Cortex of kidney (tissue), 1 donor: ENCODE results near the gene PCBD1.

Source experiments
- DNase-seq: peaks from one replicate; lab custom pipeline; 2025; lab: John Stamatoyannopoulos, UW

PCBD1 gene

GRCh38 chr10:70917635-70918034, 29.3 kb upstream of the PCBD1 start:
- DNase-seq: no peak

- no peak for DNase-seq
Measured at GRCh38 chr10:70917226-70917625, 28.9 kb upstream of the PCBD1 start.

DNA sequence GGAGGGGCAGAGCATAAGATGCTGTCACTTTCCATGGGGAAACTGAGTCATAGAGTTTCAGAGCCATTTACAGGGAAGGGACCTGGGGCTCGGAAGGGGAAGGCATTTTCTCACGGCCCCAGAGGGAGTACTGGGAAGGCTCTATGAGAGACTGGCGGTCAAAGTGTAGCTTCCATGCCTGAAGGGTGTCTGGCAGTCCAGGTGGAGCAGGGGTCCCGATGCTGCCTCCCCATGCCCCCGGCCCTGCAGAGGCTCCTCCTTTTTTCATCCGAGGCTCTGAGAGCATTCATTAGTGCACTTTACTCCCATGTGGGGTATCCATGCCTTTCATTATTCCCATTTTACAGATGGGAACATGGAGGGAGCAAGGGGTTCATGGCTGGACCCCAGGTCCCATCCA, 27.9 kb upstream of the PCBD1 start:
- DNase-seq: no peak

DNA sequence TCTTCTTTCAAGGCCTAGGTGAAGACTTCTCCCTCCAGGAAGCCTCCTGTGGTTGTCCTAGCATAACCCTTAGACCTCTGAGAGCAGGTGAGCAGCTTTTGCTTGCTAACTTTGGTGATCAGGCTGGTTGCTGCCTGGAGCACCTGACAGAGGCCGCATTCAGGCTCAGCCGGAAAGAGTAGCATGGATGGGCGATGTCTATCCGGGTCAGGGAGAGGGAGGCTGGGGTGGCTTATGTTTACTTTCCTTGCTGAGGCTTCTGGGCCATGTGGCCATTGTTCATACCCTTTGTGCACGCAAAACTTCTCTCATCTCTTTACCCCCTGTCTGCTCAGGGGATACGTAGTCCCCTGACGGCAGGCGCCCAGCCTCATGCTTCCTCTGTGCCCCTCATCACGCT, 27.4 kb upstream of the PCBD1 start:
- no peak for DNase-seq

DNA sequence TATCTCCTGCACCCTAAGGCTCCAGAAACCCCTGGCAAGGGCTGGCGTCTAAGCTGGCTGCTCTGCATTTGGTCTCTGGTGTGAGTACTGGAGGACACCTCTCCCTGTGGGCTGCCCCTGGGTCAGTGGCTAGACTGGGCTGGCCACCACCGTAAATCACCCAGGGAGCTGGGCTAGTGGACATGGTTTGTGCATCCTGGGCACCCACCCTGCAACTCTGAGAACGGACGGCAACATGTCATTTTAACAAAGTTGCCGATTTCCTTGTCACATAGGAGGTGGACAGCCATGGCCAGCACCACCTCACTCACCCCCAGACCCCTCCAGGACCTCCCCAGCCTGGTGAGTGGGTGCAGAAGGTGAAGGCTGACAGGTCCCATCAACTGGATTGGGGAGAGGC, 26.8 kb upstream of the PCBD1 start:
- DNase-seq: no peak

DNA sequence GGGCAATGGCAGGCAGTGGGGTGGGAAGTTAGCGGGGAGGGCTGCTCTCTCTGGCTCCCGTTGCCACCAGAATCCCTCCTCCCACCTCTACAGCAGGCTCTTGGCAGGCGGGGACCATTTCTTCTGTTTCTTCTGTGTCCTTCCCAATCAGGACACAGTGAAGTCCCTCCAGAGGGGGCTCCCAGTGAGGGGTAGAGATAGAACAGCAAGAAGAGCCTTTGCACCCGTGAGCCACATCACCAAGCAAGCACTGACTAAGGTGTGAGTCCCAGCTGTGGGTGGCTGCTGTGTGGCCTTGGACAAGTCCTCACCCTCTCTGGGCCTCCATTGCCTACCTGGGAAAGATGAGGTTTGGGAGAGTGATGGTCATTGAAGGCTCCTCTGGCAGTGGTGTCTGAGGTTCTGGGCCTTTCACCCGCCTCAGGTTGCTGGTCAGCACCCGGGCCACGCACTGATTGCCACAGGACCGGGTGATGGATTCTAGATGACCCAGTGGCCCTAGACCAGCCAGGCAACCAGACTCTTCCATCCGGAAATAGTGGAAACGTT, 26.0 kb upstream of the PCBD1 start:
- DNase-seq: no peak

DNA sequence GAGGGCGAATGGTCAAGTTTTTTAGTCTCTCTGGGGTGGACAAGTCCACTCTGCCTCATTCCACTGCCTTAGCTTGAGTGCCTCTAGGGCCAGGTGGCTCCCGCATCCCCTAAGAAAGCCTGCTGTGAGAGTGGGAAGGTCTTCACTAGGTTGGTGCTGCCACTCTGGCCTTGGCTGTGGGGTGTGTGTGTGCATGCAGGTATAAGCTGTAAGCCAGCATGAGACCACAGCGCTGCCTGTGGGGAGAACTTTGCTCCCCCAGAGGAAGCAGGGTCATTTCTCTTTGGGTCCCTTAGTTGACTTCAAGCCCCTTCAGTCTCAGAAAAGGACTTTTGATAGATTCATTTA, 25.5 kb upstream of the PCBD1 start:
- DNase-seq: no peak

DNA sequence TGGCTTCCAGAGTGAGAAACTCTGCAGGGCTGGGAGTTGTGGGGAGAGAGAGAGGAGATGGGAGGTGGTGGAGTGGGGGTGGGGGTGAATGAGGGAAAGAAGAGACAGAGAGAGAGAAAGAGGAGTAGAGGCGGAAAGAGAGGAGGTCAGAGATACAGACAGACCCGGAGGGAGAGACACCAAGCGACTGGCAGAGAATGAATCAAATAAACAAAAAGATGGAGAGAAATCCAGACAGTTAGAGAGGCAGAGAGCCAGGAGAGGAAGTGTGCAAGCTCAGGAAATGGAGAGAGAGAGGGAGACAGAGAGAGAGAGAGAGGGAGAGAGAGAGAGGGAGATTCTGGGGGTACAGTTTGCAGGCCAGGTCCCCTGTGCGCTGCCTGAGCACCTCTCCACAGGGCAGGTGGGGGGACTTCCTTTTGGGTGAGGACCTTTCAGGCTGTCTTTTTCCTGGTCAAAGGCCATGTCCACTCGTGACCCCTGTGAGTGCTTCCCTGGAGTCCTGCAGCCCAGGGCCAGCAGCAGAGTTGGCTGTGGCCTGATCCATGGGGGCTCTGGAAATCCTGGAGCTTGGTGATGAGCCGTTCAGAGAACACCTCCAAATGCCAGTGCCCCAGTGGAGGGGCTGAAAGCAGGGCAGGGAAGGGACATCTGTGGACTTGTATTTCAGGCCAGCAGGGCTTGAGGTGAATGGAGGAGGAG, 25.0 kb upstream of the PCBD1 start:
- no peak for DNase-seq

GRCh38 chr10:70912556-70912955, 24.2 kb upstream of the PCBD1 start:
- DNase-seq: no peak

DNA sequence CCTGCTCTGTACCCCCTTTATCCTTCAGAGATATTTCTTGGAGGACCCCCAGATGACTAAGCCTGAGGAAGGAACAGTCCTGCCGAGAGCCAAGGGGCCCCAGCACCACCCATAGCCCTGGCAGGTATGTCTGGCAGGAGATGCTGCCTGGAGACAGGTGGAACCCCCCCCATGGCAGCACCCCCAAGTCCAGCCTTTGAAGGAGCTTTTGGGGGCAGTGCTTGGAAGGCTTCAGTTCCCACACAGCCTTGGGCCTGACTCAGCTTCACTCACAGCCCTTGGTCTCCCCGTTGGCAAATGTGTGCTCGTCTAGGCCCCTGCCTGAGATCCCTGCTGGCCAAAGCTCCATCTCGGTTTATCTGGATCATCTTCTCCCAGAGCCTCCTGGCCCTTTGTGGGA, 23.0 kb upstream of the PCBD1 start:
- DNase-seq: no peak

- DNase-seq: no peak
Measured at GRCh38 chr10:70910486-70911341, 22.3 kb upstream of the PCBD1 start.

DNA sequence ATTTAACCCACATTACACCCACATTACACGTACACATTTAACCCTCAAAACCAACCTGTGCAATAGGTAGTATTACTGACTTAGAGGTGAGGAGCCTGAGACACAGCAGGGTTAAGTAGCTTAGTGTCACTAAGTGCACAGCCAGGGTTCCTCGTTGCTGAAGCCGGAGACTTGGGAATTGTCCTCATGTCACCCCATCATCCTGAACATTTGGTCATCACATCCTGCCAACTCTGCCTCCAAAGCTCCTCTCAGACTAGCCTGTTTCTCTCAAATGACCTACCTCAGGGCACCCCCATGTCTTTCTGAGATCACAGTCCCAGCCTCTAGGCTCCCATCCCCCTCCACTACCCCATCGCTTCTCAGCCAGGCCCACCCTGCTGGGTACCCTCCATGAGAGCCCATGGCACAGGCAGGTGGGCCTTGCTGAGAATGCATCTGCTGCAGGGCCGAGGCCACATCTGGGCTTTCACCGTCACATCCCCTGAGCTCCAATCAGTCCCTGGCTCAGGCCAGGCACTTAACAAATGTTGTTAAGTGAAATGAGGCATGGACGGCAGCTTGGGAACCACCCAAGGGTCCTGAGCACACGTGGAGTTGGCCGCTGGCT, 21.1 kb upstream of the PCBD1 start:
- DNase-seq: no peak

- no peak for DNase-seq
Measured at GRCh38 chr10:70908406-70909296, 20.3 kb upstream of the PCBD1 start.

GRCh38 chr10:70907637-70908405, 19.5 kb upstream of the PCBD1 start:
- no peak for DNase-seq

DNA sequence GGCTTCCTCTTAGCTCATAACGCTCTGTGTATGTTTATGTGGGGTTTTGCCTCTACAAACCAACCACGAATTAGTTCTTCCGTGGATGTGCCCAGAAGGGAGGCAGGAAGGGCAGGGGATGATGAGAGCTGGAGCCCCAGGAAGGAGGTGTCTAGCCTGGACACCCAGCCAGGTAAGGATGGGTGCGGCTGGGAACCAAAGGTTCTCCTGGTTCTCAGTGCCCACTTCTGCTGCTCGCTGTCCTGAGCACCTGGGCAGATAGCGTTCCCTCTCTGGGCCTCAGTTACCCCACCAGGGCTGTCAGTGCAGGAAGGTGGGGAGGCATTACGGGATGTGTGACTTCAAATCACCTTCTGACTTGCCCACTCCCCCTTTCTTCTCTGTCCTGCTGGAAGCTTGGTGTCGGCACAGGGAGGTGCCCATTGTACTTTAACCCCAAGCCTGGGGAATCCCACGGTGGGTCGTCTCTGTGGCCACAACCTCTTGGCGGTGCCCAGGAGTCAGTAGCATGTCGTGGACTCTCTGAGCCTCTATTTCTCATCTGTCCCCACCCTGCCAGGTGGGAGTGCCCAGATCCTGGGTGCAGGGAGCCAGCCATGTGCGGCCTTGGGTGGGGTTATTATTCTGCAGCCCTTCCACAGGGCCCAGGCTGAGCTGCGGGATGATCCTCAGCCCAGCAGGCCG, 18.7 kb upstream of the PCBD1 start:
- DNase-seq: no peak

DNA sequence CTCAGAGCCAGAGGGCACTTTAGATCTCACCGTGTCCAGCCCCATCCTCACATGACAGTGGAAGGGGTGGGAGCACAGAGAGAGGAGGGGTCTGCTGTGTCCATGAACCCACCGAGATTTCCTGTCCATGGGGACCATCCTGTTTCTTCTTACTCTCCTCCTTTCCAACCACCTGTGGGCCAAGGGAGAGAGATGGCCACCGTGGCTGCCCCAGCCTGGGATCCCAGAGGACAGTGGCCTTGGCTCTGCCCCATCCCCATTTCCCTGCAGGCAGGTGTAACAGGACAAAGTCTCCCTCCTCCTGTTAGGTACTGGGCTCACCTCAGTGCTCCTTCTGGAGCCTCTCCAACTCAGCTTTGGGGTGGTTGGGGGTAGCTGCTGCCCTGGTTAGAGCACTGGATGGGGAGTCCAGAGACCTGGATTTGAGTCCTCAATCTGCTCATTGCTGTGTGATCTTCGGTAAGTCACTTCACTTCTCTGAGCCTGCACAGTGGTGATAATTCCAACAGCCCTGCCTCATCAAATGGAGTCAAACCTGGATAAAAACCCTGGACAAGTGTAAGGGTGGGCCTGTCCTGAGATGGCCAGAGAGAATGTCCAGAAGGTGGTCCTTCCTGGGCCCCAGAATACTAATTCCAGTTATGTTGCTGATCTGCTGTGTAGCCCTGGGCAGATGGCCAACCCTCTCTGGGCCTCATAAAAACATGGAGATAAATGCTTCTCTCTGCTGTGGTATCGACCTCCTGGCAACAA, 17.8 kb upstream of the PCBD1 start:
- DNase-seq: no peak

DNA sequence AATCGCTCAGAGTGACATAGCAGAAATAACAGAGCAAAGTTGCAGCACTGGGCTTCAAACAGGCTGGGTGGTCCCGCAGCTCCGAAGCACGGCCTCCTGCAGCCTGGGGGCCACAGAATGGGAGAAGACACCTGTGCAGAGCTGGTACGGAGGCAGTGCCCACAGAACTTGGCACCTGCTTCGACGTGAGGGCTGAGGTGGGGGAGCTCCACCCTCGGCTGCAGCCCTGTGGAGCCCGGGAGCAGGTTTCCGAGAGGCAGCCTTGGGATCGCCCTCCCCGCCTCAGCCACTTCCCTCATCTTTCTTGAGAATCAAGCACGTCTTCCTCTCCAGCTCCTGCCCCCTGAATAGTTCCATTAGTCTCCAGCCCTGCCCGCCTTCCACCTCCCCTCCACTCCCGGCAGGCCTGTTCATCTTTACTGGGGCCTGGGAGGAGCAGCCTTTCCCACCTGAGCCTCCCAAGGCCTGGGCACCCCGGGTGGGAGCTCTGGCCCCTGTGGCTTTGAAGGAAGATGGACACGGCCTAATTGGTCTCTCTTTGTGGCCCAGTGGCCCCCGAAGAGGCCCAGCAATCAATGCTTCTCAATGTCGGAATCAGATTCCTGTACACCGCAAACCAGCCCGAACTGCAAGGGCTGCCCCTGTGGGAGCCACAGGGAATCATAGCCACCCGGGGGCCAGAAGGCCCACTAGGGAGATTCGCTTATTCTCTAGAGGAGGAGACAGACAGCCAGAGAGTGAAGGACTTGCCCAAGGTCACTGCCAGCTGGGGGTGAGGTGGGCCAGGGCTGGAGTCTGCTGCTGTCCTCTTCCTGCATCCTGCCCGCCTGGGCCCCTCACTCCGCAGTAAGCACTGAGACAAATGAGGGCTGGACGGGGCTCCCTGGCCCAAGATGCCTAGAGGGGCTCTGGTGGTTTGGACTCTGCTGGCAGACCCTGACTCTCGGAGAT, 17.0 kb upstream of the PCBD1 start:
- no peak for DNase-seq

- DNase-seq: no peak
Measured at GRCh38 chr10:70903262-70903921, 15.0 kb upstream of the PCBD1 start.
